Measurements from ENCODE around the gene BAD.

The BAD gene

DNA sequence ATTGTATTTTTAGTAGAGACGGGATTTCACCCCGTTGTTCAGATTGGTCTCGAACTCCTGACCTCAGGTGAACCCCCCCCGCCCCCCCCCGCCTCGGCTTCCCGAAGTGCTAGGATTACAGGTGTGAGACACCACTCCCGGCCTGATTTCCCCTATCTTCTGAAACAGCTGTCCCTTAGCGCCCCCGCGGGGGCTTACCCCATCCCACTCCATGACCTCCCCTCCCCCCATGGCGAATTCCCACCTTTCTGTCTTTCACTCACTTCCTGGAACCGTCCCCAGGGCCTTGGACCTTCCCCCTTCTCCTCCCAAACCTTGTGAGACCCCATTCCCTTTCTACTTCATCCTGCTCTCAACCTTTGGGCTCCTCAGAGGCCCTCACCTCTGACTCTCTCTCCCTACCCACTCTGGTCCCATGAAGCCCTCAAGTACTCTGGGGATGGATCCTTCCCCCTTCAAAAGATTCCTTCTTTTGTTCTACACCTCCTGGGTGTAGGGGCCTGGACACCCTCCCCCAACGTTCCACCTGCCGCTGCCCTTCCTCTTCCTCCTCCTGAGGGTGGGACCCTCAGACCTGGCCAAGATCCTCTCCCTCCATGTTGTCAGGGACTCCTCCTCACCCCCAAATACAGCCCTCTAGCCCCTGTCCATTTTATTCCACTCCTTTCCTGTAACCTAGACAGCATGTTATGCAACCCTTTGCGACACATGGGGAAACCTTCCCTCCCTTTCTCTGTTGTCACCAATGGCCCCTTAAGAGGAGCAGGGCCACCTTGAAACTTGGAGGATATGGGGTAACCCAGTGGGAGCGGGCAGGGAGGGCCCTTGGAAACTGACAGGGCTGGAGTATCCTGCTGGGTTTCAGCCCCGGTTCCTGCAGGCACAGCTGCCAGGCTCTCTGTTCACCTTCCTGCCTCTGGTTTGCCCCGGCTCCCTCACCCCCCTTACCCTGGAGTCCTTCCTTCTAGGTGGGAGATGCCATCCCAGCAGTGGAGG, 34.6 kb upstream of the BAD start:
- H3K4me3 ChIP-seq (ENCODE audit: low read depth, low read length) = peak overlapping the region; percentile 77
- TF ChIP-seq POLR2A (IDR thresholded peaks at IDR 0.05; ENCODE audit: extremely low read depth, insufficient read length) (no peak), MYC (IDR thresholded peaks at IDR 0.05; ENCODE audit: low read depth, low read length) (peak; percentile 64)
- TF ChIP-seq, protein P1, sequence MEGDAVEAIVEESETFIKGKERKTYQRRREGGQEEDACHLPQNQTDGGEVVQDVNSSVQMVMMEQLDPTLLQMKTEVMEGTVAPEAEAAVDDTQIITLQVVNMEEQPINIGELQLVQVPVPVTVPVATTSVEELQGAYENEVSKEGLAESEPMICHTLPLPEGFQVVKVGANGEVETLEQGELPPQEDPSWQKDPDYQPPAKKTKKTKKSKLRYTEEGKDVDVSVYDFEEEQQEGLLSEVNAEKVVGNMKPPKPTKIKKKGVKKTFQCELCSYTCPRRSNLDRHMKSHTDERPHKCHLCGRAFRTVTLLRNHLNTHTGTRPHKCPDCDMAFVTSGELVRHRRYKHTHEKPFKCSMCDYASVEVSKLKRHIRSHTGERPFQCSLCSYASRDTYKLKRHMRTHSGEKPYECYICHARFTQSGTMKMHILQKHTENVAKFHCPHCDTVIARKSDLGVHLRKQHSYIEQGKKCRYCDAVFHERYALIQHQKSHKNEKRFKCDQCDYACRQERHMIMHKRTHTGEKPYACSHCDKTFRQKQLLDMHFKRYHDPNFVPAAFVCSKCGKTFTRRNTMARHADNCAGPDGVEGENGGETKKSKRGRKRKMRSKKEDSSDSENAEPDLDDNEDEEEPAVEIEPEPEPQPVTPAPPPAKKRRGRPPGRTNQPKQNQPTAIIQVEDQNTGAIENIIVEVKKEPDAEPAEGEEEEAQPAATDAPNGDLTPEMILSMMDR (IDR thresholded peaks at IDR 0.05; ENCODE audit: low read depth, low read length) = no peak
- TF ChIP-seq, protein P2, sequence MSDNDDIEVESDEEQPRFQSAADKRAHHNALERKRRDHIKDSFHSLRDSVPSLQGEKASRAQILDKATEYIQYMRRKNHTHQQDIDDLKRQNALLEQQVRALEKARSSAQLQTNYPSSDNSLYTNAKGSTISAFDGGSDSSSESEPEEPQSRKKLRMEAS (IDR thresholded peaks at IDR 0.05; ENCODE audit: low read depth, low read length) = peak; percentile 77
- DNase-seq (ENCODE audit: low read depth) = peak; percentile 89

DNA sequence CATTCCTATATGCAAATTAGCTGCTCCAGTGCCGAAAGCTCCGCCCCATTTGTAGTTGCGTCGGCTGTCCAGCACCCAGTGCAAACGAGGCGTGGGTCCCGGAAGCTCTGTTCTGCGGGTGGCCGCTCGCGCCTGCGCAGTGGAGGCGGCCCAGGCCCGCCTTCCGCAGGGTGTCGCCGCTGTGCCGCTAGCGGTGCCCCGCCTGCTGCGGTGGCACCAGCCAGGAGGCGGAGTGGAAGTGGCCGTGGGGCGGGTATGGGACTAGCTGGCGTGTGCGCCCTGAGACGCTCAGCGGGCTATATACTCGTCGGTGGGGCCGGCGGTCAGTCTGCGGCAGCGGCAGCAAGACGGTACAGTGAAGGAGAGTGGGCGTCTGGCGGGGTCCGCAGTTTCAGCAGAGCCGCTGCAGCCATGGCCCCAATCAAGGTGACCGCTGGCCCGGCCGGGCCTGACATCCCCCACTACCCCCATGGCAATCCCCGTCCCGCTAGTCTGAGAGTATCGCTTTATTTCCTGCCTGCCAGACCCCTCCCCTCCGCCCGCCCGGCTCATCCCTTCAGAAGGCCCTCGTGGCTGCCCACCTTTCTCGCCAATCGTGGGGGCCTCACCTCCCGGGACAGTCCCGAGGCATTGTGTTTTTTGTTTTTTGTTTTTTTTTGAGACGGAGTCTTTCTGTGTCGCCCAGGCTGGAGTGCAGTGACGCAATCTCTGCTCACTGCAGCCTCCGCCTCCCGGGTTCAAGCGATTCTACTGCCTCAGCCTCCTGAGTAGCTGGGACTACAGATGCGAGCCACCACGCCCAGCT, 33.7 kb upstream of the BAD start, which contains the start of gene PRDX5:
Gene PRDX5 (plus strand): TSS at position 161 of the 805 bp plus-strand sequence. CDS start 95 bp downstream, at position 256.
- peak; percentile 99 for DNase-seq (ENCODE audit: low read depth)
- TF ChIP-seq POLR2A (IDR thresholded peaks at IDR 0.05; ENCODE audit: extremely low read depth, insufficient read length) (peak; percentile 77), MYC (IDR thresholded peaks at IDR 0.05; ENCODE audit: low read depth, low read length) (peak; percentile 91)
- TF ChIP-seq, protein P2 (IDR thresholded peaks at IDR 0.05; ENCODE audit: low read depth, low read length) = peak; percentile 89
- TF ChIP-seq, protein P1 (IDR thresholded peaks at IDR 0.05; ENCODE audit: low read depth, low read length) = peak; percentile 15
- peak within 1 kb of the TSS; percentile 79 for H3K4me3 ChIP-seq (ENCODE audit: low read depth, low read length)

GRCh38 chr11:64317325-64317960, 33.0 kb upstream of the BAD start, which contains the start of gene TRMT112:
TRMT112 (minus strand) TSS chr11:64317559; CDS start chr11:64317526, 33 bp downstream.
- TF ChIP-seq POLR2A (IDR thresholded peaks at IDR 0.05; ENCODE audit: extremely low read depth, insufficient read length) = peak; percentile 91
- TF ChIP-seq, protein P1 (IDR thresholded peaks at IDR 0.05; ENCODE audit: low read depth, low read length) = no peak
- TF ChIP-seq, protein P2 (IDR thresholded peaks at IDR 0.05; ENCODE audit: low read depth, low read length) = peak; percentile 81
- peak; percentile 55 for TF ChIP-seq MYC (IDR thresholded peaks at IDR 0.05; ENCODE audit: low read depth, low read length)
- peak; percentile 99 for DNase-seq (ENCODE audit: low read depth)
- peak within 1 kb of the TSS; percentile 79 for H3K4me3 ChIP-seq (ENCODE audit: low read depth, low read length)

DNA sequence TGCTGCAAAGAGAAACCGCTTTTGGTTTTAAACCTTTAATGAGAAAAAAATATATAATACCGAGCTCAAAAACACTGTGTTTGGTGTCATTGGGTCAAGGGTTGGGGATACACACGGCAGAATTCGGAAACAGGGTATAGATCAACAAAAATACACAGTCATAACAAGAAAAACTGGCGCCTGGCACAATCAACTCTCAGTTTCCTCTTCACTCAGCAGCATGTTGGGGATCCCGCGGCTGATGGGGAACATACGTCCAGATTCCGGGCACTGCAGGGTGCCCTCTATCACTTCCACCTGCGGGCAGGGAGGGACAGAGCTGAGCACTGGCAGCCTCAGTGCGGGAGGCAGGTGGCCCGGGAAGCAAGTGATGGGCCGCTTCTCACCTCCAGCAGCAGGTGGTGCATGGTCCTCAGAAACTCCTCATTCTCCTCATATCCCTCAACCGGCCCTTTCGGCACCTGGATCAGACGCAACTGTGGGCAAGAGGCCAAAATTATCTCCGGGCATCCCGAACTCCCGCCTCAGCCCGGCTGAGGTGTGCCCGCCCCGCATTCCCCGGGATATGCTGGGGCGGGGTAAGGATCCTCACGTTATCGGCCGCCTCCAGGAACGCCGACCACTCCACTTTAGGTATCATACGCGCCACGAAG, 32.3 kb upstream of the BAD start:
- H3K4me3 ChIP-seq (ENCODE audit: low read depth, low read length) = peak overlapping the region; percentile 79
- DNase-seq (ENCODE audit: low read depth) = peak; percentile 64
- TF ChIP-seq, protein P2 (IDR thresholded peaks at IDR 0.05; ENCODE audit: low read depth, low read length) = no peak
- TF ChIP-seq, protein P1 (IDR thresholded peaks at IDR 0.05; ENCODE audit: low read depth, low read length) = no peak
- TF ChIP-seq MYC (IDR thresholded peaks at IDR 0.05; ENCODE audit: low read depth, low read length) = no peak
- TF ChIP-seq POLR2A (IDR thresholded peaks at IDR 0.05; ENCODE audit: extremely low read depth, insufficient read length) = no peak
